ENCODE data around the gene CLEC17A. TPM values are rescaled to one million over a fixed set of nuclear protein-coding genes. Genes with fewer than 3 reads are reported as not detected.
A peak's percentile ranks its signal among the peaks of the same experiment; 100 is the strongest.
"Not testable (repeated sequence)": the region's sequence is repeated elsewhere in the genome, so short reads cannot be mapped to it uniquely, and the experiment has no call there.

Gene CLEC17A
- total and polyA plus RNA-seq, 5 donors from 2014 or later, result 0.25 TPM; not detected in 4

DNA sequence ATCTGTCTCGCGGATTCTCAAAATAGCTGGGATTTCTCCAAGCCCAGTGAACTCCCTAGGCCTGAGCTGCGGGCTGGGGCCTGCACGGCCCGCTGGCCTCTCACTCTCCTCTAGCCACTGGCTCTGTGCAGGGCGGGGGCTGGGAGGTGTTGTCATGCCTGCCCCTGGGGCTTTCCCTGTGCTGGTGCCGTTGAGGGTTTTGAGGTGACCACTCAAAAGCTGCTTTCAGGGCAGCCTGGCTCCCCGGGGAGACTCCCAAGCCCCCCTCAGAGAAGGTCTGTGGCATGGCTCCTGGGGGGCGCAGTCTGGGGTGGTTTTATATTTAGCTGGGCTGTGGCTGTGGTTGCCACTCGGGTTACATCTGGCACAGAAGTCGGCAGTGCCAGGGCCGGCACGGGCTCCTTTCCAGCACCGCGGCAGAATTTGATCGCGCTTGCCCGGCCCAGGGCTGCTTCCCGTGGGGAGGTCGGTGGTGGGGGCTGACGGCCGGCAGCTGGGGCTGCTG is 21.0 kb upstream of the CLEC17A start:
- Histone ChIP-seq H3K27ac (ENCODE audit: insufficient read depth, low read length, poor library complexity, severe bottlenecking) (no peak overlapping the region), H3K4me3 (ENCODE audit: low read depth, low read length) (no peak overlapping the region), H3K36me3 (ENCODE audit: control insufficient read depth, insufficient read depth, low read length) (peaks cover 15% of the 10 kb centered on the region), H3K9me3 (ENCODE audit: control insufficient read depth in 2 of 2, low read length in 2 of 2) (no peaks in the 10 kb centered on the region), H3K27me3 (ENCODE audit: control insufficient read depth, insufficient read depth, low read length) (no peaks in the 10 kb centered on the region), H3K4me1 (ENCODE audit: control insufficient read depth, insufficient read depth, low read length, poor library complexity, severe bottlenecking) (peaks cover 12% of the 10 kb centered on the region)
- Mint-ChIP-seq H3K9me3 (no peaks in the 10 kb centered on the region), H3K4me3 (no peak overlapping the region), H3K4me1 (peaks cover 0 to 28% (median 2%) of the 10 kb centered on the region in 4 donors), H3K27ac (no peak overlapping the region), H3K36me3 (peaks cover 3% of the 10 kb centered on the region), H3K27me3 (no peaks in the 10 kb centered on the region)
- ATAC-seq (ENCODE audit: low read depth in 2 of 2) (no peak), DNase-seq (no peak)

DNA sequence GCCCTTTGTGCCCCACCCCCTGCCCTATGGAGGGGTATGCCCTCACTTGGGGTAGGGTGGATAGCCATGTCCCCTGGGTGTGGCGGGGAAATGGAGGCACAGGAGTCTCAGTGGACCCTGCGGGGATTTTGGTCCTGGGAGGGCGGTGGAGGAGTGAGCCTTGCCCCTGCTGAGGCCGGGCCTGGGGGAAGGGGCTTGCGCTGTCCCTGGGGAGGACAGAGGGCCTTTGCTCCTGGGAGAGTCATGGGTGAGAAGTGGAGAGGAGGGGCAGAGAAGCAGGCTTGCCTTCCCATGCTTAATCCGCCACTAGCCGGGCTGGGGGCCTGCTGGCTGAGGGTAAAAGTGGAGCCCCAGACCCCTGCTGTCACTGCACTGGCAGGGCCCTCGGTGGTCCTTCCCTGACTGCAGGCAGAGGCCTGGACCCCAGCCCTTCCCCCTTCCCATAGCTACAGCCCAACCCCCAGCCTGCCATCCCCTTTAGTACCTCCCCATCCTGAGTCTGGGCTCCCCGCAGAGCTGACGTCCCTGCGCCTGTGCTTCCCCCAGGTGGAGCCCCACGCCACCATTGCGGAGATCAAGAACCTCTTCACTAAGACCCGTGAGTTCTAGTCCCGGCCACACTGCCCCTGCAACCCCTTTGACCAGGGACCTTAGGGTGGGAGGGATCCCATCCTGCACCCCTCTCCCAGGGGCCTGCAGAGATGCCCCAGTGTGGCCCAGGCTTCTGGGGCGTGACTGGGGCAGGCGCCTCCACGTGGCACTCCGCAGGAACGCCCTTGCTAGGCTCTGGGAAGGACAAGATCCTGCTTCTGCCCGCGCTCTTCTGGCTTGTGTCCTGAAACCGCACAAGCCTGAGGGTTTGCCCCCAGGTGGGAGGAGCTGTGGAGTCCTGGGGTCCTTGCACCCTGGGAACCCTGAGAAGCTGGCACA is 20.0 kb upstream of the CLEC17A start:
- Mint-ChIP-seq H3K4me1 (peaks cover 0 to 36% (median 5%) of the 10 kb centered on the region in 4 donors), H3K27ac (peak overlapping the region in 1 of 3 donors; percentile 42), H3K36me3 (peaks cover 3% of the 10 kb centered on the region), H3K9me3 (no peaks in the 10 kb centered on the region), H3K4me3 (no peak overlapping the region), H3K27me3 (no peaks in the 10 kb centered on the region)
- no peaks in the 10 kb centered on the region for H3K9me3 ChIP-seq (ENCODE audit: control insufficient read depth in 2 of 2, low read length in 2 of 2)
- H3K4me1 ChIP-seq (ENCODE audit: control insufficient read depth, insufficient read depth, low read length, poor library complexity, severe bottlenecking), result peaks cover 11% of the 10 kb centered on the region
- no peak for ATAC-seq (ENCODE audit: low read depth in 2 of 2)
- H3K27me3 ChIP-seq (ENCODE audit: control insufficient read depth, insufficient read depth, low read length), result no peaks in the 10 kb centered on the region
- H3K4me3 ChIP-seq (ENCODE audit: low read depth, low read length), result no peak overlapping the region
- DNase-seq, result no peak
- H3K36me3 ChIP-seq (ENCODE audit: control insufficient read depth, insufficient read depth, low read length), result peaks cover 23% of the 10 kb centered on the region
- no peak overlapping the region for H3K27ac ChIP-seq (ENCODE audit: insufficient read depth, low read length, poor library complexity, severe bottlenecking)

DNA sequence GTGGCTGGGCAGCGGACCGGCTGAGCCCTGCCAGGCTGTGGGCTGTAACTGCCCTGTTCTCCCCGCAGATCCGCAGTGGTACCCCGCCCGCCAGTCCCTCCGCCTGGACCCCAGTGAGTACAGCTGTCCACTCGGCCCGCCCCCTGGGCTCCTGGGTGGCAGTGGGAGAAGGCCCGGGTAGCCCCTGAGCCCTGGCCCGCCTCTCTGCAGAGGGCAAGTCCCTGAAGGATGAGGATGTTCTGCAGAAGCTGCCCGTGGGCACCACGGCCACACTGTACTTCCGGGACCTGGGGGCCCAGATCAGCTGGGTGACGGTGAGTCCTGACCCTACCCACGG is 19.3 kb upstream of the CLEC17A start:
- DNase-seq, result no peak
- no peak for ATAC-seq (ENCODE audit: low read depth in 2 of 2)
- Mint-ChIP-seq H3K36me3 (peaks cover 3% of the 10 kb centered on the region), H3K4me3 (no peak overlapping the region), H3K27ac (no peak overlapping the region), H3K9me3 (no peaks in the 10 kb centered on the region), H3K4me1 (peaks cover 0 to 35% (median 8%) of the 10 kb centered on the region in 4 donors), H3K27me3 (no peaks in the 10 kb centered on the region)
- H3K4me3 ChIP-seq (ENCODE audit: low read depth, low read length), result no peak overlapping the region
- H3K4me1 ChIP-seq (ENCODE audit: control insufficient read depth, insufficient read depth, low read length, poor library complexity, severe bottlenecking), result peaks cover 7% of the 10 kb centered on the region
- no peaks in the 10 kb centered on the region for H3K9me3 ChIP-seq (ENCODE audit: control insufficient read depth in 2 of 2, low read length in 2 of 2)
- H3K36me3 ChIP-seq (ENCODE audit: control insufficient read depth, insufficient read depth, low read length), result peaks cover 23% of the 10 kb centered on the region
- no peak overlapping the region for H3K27ac ChIP-seq (ENCODE audit: insufficient read depth, low read length, poor library complexity, severe bottlenecking)
- H3K27me3 ChIP-seq (ENCODE audit: control insufficient read depth, insufficient read depth, low read length), result no peaks in the 10 kb centered on the region

DNA sequence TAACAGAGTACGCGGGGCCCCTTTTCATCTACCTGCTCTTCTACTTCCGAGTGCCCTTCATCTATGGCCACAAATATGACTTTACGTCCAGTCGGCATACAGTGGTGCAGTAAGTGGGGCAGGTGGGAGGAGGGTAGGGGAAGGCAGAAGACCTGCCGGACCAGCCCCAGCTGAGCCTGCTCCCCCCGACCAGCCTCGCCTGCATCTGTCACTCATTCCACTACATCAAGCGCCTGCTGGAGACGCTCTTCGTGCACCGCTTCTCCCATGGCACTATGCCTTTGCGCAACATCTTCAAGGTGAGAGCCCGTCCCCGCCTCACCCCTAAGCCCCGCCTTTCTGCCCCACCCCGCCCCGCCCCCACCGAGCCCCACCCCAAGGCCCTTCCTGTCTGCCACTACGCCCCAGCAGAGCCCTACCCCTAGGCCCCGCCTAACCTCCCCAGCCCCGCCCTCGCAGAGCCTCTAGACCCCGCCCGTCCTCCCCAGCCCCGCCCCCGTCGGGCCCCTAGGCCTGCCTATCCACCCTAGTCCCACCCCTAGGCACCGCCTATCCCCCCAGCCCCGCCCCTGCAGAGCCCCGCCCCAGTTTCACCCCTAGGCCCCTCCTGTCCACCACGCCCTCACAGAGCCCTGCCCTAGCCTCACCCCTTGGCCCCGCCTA is 18.8 kb upstream of the CLEC17A start:
- H3K27ac Mint-ChIP-seq, result no peak overlapping the region
- no peaks in the 10 kb centered on the region for H3K9me3 Mint-ChIP-seq
- H3K36me3 Mint-ChIP-seq, result peaks cover 3% of the 10 kb centered on the region
- peaks cover 0 to 38% (median 10%) of the 10 kb centered on the region in 4 donors for H3K4me1 Mint-ChIP-seq
- H3K27me3 Mint-ChIP-seq, result no peaks in the 10 kb centered on the region
- DNase-seq (peak in 2 of 3 donors; percentile 32 to 40), ATAC-seq (ENCODE audit: low read depth in 2 of 2) (peak; percentile 49 to 50)
- Histone ChIP-seq H3K27ac (ENCODE audit: insufficient read depth, low read length, poor library complexity, severe bottlenecking) (no peak overlapping the region), H3K4me3 (ENCODE audit: low read depth, low read length) (no peak overlapping the region), H3K4me1 (ENCODE audit: control insufficient read depth, insufficient read depth, low read length, poor library complexity, severe bottlenecking) (peaks cover 7% of the 10 kb centered on the region), H3K9me3 (ENCODE audit: control insufficient read depth in 2 of 2, low read length in 2 of 2) (no peaks in the 10 kb centered on the region), H3K27me3 (ENCODE audit: control insufficient read depth, insufficient read depth, low read length) (no peaks in the 10 kb centered on the region), H3K36me3 (ENCODE audit: control insufficient read depth, insufficient read depth, low read length) (peaks cover 23% of the 10 kb centered on the region)
- no peak overlapping the region for H3K4me3 Mint-ChIP-seq

DNA sequence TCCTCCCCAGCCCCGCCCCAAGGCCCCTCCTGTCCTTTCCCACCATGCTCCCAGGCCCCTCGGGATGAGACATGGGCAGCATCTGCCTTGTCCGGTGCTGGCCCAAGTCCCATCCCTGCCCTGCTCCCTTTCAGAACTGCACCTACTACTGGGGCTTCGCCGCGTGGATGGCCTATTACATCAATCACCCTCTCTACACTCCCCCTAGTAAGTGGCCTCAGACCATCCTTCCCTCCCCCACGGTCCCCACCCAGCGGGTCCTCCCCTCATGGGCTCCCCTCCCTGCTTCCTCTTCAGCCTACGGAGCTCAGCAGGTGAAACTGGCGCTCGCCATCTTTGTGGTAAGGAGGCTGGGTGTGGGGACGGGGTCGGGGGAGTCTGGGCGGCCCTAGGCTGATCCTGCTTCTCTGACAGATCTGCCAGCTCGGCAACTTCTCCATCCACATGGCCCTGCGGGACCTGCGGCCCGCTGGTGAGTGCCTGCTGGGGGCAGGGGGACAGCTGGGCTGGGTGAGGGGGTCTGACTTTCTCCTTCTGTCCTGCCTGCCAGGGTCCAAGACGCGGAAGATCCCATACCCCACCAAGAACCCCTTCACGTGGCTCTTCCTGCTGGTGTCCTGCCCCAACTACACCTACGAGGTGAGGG is 18.1 kb upstream of the CLEC17A start:
- peaks cover 0 to 39% (median 16%) of the 10 kb centered on the region in 4 donors for H3K4me1 Mint-ChIP-seq
- not testable (repeated sequence) for ATAC-seq (ENCODE audit: low read depth in 2 of 2); DNase-seq; H3K9me3 ChIP-seq (ENCODE audit: control insufficient read depth in 2 of 2, low read length in 2 of 2); H3K4me3 Mint-ChIP-seq; H3K4me3 ChIP-seq (ENCODE audit: low read depth, low read length); H3K36me3 Mint-ChIP-seq; H3K27ac ChIP-seq (ENCODE audit: insufficient read depth, low read length, poor library complexity, severe bottlenecking); H3K9me3 Mint-ChIP-seq; H3K4me1 ChIP-seq (ENCODE audit: control insufficient read depth, insufficient read depth, low read length, poor library complexity, severe bottlenecking); H3K27me3 ChIP-seq (ENCODE audit: control insufficient read depth, insufficient read depth, low read length); H3K27me3 Mint-ChIP-seq; H3K27ac Mint-ChIP-seq
- peaks cover 23% of the 10 kb centered on the region for H3K36me3 ChIP-seq (ENCODE audit: control insufficient read depth, insufficient read depth, low read length)

DNA sequence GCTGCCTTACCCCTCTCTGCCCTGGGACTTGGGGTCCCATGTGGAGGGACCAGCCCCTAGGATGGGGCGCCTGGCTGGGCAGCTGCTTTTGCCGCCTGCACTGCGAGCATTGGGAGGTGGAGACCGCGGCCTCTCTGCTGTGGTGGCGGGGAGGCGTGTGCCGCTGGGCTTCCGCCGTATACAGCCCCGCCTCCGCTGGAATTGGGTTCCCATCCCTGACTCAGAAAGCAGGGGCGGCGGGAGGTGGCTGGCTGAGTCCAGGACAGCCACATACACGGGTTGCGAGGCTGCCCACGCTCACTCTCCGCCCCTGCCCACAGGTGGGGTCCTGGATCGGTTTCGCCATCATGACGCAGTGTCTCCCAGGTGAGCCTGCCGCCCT is 17.6 kb upstream of the CLEC17A start:
- Mint-ChIP-seq H3K9me3 (no peaks in the 10 kb centered on the region), H3K27ac (no peak overlapping the region), H3K36me3 (peaks cover 3% of the 10 kb centered on the region), H3K27me3 (no peaks in the 10 kb centered on the region), H3K4me1 (peaks cover 0 to 37% (median 16%) of the 10 kb centered on the region in 4 donors), H3K4me3 (no peak overlapping the region)
- no peaks in the 10 kb centered on the region for H3K27me3 ChIP-seq (ENCODE audit: control insufficient read depth, insufficient read depth, low read length)
- no peaks in the 10 kb centered on the region for H3K9me3 ChIP-seq (ENCODE audit: control insufficient read depth in 2 of 2, low read length in 2 of 2)
- ATAC-seq (ENCODE audit: low read depth in 2 of 2) (no peak), DNase-seq (no peak)
- peaks cover 23% of the 10 kb centered on the region for H3K36me3 ChIP-seq (ENCODE audit: control insufficient read depth, insufficient read depth, low read length)
- H3K4me1 ChIP-seq (ENCODE audit: control insufficient read depth, insufficient read depth, low read length, poor library complexity, severe bottlenecking), result peaks cover 3% of the 10 kb centered on the region
- H3K4me3 ChIP-seq (ENCODE audit: low read depth, low read length), result no peak overlapping the region
- no peak overlapping the region for H3K27ac ChIP-seq (ENCODE audit: insufficient read depth, low read length, poor library complexity, severe bottlenecking)

DNA sequence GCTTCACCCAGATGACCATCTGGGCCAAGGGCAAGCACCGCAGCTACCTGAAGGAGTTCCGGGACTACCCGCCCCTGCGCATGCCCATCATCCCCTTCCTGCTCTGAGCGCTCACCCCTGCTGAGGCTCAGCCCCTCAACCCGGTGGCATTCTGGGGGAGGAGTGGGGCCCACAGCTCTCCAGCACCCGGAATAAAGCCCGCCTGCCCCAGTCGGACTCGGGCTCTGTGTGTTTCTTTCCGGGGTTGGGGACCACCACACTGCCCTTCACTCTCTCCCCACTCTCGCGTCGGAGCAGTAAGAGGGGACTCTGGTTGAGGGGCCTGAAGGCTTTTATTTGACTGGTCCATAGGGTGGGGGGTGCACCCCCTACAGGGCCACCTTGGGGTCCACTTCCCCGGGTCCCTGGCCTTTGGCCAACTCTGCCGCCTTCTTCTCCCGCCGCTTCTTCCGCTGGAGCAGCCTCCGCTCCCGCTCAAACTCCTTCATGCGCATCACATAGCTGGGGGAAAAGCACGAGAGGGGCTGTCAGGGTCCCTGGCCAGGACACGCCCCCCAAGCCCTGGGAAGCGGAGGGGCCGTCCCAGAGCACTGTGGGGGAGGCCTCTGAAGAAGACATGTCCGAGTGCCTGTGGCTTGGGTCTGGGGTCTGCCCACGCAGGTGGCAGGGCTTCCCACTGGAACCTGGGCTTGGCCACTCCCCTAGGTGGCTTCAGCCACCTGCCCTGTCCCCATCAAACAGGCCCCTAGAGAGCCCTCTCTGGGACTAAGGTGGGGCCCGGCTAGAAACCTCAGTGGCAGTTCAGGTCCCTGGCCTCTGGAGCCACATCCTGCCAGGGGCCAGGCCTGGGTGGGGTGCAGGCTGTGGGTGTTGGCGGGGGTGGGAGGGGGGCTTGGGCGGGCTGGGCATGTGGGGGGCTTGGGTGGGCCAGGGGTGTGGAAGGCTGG is 16.8 kb upstream of the CLEC17A start:
- Histone ChIP-seq H3K36me3 (ENCODE audit: control insufficient read depth, insufficient read depth, low read length) (peaks cover 23% of the 10 kb centered on the region), H3K9me3 (ENCODE audit: control insufficient read depth in 2 of 2, low read length in 2 of 2) (no peaks in the 10 kb centered on the region), H3K27me3 (ENCODE audit: control insufficient read depth, insufficient read depth, low read length) (no peaks in the 10 kb centered on the region), H3K4me1 (ENCODE audit: control insufficient read depth, insufficient read depth, low read length, poor library complexity, severe bottlenecking) (peaks cover 7% of the 10 kb centered on the region), H3K4me3 (ENCODE audit: low read depth, low read length) (no peak overlapping the region), H3K27ac (ENCODE audit: insufficient read depth, low read length, poor library complexity, severe bottlenecking) (no peak overlapping the region)
- ATAC-seq (ENCODE audit: low read depth in 2 of 2) (no peak), DNase-seq (no peak)
- Mint-ChIP-seq H3K4me1 (peaks cover 0 to 40% (median 15%) of the 10 kb centered on the region in 4 donors), H3K27ac (no peak overlapping the region), H3K36me3 (peaks cover 3% of the 10 kb centered on the region), H3K9me3 (no peaks in the 10 kb centered on the region), H3K27me3 (no peaks in the 10 kb centered on the region), H3K4me3 (no peak overlapping the region)
